SK-MEL-5 (cell line): ENCODE results near the gene TXNL1. TPM values are rescaled to one million over a fixed set of nuclear protein-coding genes. Genes with fewer than 3 reads are reported as not detected.
"Not testable (repeated sequence)": the region's sequence is repeated elsewhere in the genome, so short reads cannot be mapped to it uniquely, and the experiment has no call there.

ENCODE experiments used
- DNase-seq: peaks from one replicate; pipeline ENCODE4 v3.0.0-alpha.2; 2016; ENCODE audit warnings: low read depth, low spot score
- in situ Hi-C: cut with HindIII; loops from 2 replicates; pipeline ENCODE4 v1.10.0; 2016; ENCODE audit warnings: low sequenced_read_pairs, high pct_unique_total_duplicates, low pct_unique_long_range_greater_than_20kb
- polyA plus RNA-seq, 2 experiments: library from polyadenylated mRNA; depleted of rRNA; stranded (reverse); fragments of >200 nt; gene quantifications; 2 replicates each; pipeline ENCODE4 v1.2.3, GENCODE V29; 2015
- total RNA-seq: library from RNA; depleted of rRNA; stranded (reverse); fragments of >200 nt; shearing (Covaris generic); gene quantifications from 2 replicates; pipeline ENCODE4 v1.2.3, GENCODE V29; 2014; rRNA removed

TXNL1 gene
- 66.5 and 67.3 TPM in 2 replicates for total RNA-seq
- polyA plus RNA-seq (2015; cell fraction: cytosol; rRNA removed), result 52.1 and 61.8 TPM in 2 replicates
- 16.6 and 27.6 TPM in 2 replicates for polyA plus RNA-seq (2015; cell fraction: nucleus; rRNA removed)

GRCh38 chr18:56638232-56639103 is at the start of gene TXNL1:
TSS of gene TXNL1 (minus strand) at chr18:56638592. CDS start at chr18:56638440, 152 bp downstream.
- in situ Hi-C loops, result no loop called here

GRCh38 chr18:56684277-56684676 is 45.9 kb upstream of the TXNL1 start:
- in situ Hi-C loops, result no loop called here
- DNase-seq, result no peak

More at GRCh38 chr18:56638232-56639103, at the start of gene TXNL1:
- DNase-seq, result peak; percentile 97

GRCh38 chr18:56678836-56679565 is 40.6 kb upstream of the TXNL1 start:
- no peak for DNase-seq
- in situ Hi-C loops, result no loop called here

- in situ Hi-C loops, result no loop called here
- no peak for DNase-seq
These were observed 38.2 kb upstream of the TXNL1 start for GRCh38 chr18:56676639-56677038.

GRCh38 chr18:56672981-56673380 is 34.6 kb upstream of the TXNL1 start:
- no peak for DNase-seq
- in situ Hi-C loops, result no loop called here

GRCh38 chr18:56672391-56672790 is 34.0 kb upstream of the TXNL1 start:
- no peak for DNase-seq
- in situ Hi-C loops, result no loop called here

- no peak for DNase-seq
- in situ Hi-C loops, result no loop called here
These were observed 24.5 kb upstream of the TXNL1 start for GRCh38 chr18:56662902-56663301.

GRCh38 chr18:56662502-56662901 is 24.1 kb upstream of the TXNL1 start:
- in situ Hi-C loops, result no loop called here
- DNase-seq, result no peak

- no peak for DNase-seq
- in situ Hi-C loops, result no loop called here
These were observed 23.6 kb upstream of the TXNL1 start for GRCh38 chr18:56662063-56662408.

GRCh38 chr18:56661360-56662062 is 23.1 kb upstream of the TXNL1 start:
- DNase-seq, result no peak
- in situ Hi-C loops, result no loop called here

- in situ Hi-C loops, result no loop called here
- DNase-seq, result no peak
These were observed 22.3 kb upstream of the TXNL1 start for GRCh38 chr18:56660655-56661054.

GRCh38 chr18:56659111-56659510 is 20.7 kb upstream of the TXNL1 start:
- no peak for DNase-seq
- in situ Hi-C loops, result no loop called here

GRCh38 chr18:56658261-56658660 is 19.9 kb upstream of the TXNL1 start:
- DNase-seq, result no peak
- in situ Hi-C loops, result no loop called here

GRCh38 chr18:56654280-56654679 is 15.9 kb upstream of the TXNL1 start:
- in situ Hi-C loops, DNase-seq: not testable (repeated sequence)

- in situ Hi-C loops, result no loop called here
These were observed 14.4 kb upstream of the TXNL1 start for GRCh38 chr18:56652802-56653201.

GRCh38 chr18:56651771-56652092 is 13.3 kb upstream of the TXNL1 start:
- DNase-seq, result no peak
- in situ Hi-C loops, result no loop called here

More at GRCh38 chr18:56652802-56653201, 14.4 kb upstream of the TXNL1 start:
- no peak for DNase-seq

- in situ Hi-C loops, result no loop called here
These were observed 12.8 kb upstream of the TXNL1 start, which contains the start of gene WDR7 for GRCh38 chr18:56650944-56651770. TSS of gene WDR7 (plus strand) at chr18:56651359. CDS start at chr18:56672516, 21,157 bp downstream.

More at GRCh38 chr18:56650944-56651770, 12.8 kb upstream of the TXNL1 start, which contains the start of gene WDR7:
- peak; percentile 98 for DNase-seq
